ENCODE data around the gene TRIB2. TPM values are rescaled to one million over a fixed set of nuclear protein-coding genes. Genes with fewer than 3 reads are reported as not detected.
"Not testable (repeated sequence)": the region's sequence is repeated elsewhere in the genome, so short reads cannot be mapped to it uniquely, and the experiment has no call there.

Gene TRIB2
- polyA plus RNA-seq, 2 of the 4 experiments (the other 2 are of a cell fraction), result 0.17 to 0.32 TPM

- Histone ChIP-seq H3K27ac (no peak overlapping the region), H3K9me3 (no peaks in the 10 kb centered on the region), H3K4me3 (no peak overlapping the region), H3K4me1 (no peaks in the 10 kb centered on the region), H3K4me2 (no peak overlapping the region)
- no peak for TF ChIP-seq HOXA7 (CRISPR knock-in tag; IDR thresholded peaks at IDR 0.05)
- no peak for TF ChIP-seq NFE2L2 (conservative IDR thresholded peaks at IDR 0.05; ENCODE audit: low read length)
- WGBS (ENCODE audit: missing lambda C conversion rate), result 4% methylated on average over 4 of the region's 4 CpGs
- ChIA-PET POLR2A (no interaction called here), CTCF (no interaction called here)
- ATAC-seq (no peak), FAIRE-seq (no peak), DNase-seq (ENCODE audit: low read depth in 1 of 2, low spot score in 1 of 2) (no peak)
These were observed 40.0 kb upstream of the TRIB2 start for GRCh38 chr2:12676771-12677170.

GRCh38 chr2:12678186-12678585 lies 38.5 kb upstream of the TRIB2 start:
- no peak for DNase-seq (ENCODE audit: low read depth in 1 of 2, low spot score in 1 of 2)
- TF ChIP-seq REST (IDR thresholded peaks at IDR 0.05) (no peak), BCL3 (IDR thresholded peaks at IDR 0.05) (no peak), KDM5A (IDR thresholded peaks at IDR 0.05) (no peak), KDM1A (IDR thresholded peaks at IDR 0.05; ENCODE audit: low read depth) (no peak), ELK1 (IDR thresholded peaks at IDR 0.05; ENCODE audit: low read depth, low read length) (no peak), NFE2L2 (conservative IDR thresholded peaks at IDR 0.05; ENCODE audit: low read length) (no peak), NR3C1 (IDR thresholded peaks at IDR 0.05) (no peak), CTCF (IDR thresholded peaks at IDR 0.05) (no peak), SREBF2 (IDR thresholded peaks at IDR 0.05) (no peak), HOXA7 (CRISPR knock-in tag; IDR thresholded peaks at IDR 0.05) (no peak), HOXB5 (CRISPR knock-in tag; IDR thresholded peaks at IDR 0.05) (no peak), POLR2A (IDR thresholded peaks at IDR 0.05; ENCODE audit: low read length) (no peak), JUN (IDR thresholded peaks at IDR 0.05) (no peak)
- ChIA-PET CTCF (no interaction called here), POLR2A (no interaction called here)
- Histone ChIP-seq H3K4me2 (no peak overlapping the region), H3K4me1 (no peaks in the 10 kb centered on the region), H3K27ac (no peak overlapping the region), H3K9me3 (no peaks in the 10 kb centered on the region), H3K4me3 (no peak overlapping the region)
- WGBS (ENCODE audit: missing lambda C conversion rate), result 13% methylated on average over 2 of the region's 2 CpGs
- FAIRE-seq, result no peak
- no peak for ATAC-seq

- Histone ChIP-seq H3K9me3 (no peaks in the 10 kb centered on the region), H3K27ac (no peak overlapping the region), H3K4me3 (no peak overlapping the region), H3K4me1 (no peaks in the 10 kb centered on the region), H3K4me2 (no peak overlapping the region)
- ChIA-PET POLR2A (interaction anchor here (0.9 kb wide), 1 partner anchor 28 kb away, joined by 3 read pairs; no protein-coding TSS in a partner anchor), CTCF (interaction anchor here (1.1 to 1.5 kb wide), 2 partner anchors 36 to 817 kb away, joined by 3 read pairs; no protein-coding TSS in a partner anchor)
- 1% methylated on average over 5 of the region's 5 CpGs for WGBS (ENCODE audit: missing lambda C conversion rate)
- no peak for TF ChIP-seq E2F6 (IDR thresholded peaks at IDR 0.05; ENCODE audit: borderline replicate concordance, low read depth)
- TF ChIP-seq MAZ (IDR thresholded peaks at IDR 0.05; ENCODE audit: borderline replicate concordance, low read depth, low read length), result no peak
- TF ChIP-seq ESRRA (IDR thresholded peaks at IDR 0.05; ENCODE audit: borderline replicate concordance, low read length), result no peak
- TF ChIP-seq POLR2AphosphoS2 (conservative IDR thresholded peaks at IDR 0.05; ENCODE audit: low read length), result no peak
- no peak for TF ChIP-seq TP53 (CRISPR knock-in tag; IDR thresholded peaks at IDR 0.05)
- TF ChIP-seq NR3C1 (IDR thresholded peaks at IDR 0.05), result no peak
- no peak for TF ChIP-seq CHD4 (IDR thresholded peaks at IDR 0.05; ENCODE audit: borderline replicate concordance)
- DNase-seq (ENCODE audit: low read depth in 1 of 2, low spot score in 1 of 2) (no peak), FAIRE-seq (no peak), ATAC-seq (no peak)
These were observed 37.1 kb upstream of the TRIB2 start for GRCh38 chr2:12679550-12680072.

- not testable (repeated sequence) for H3K4me2 ChIP-seq; H3K4me3 ChIP-seq; ATAC-seq; H3K27ac ChIP-seq; DNase-seq (ENCODE audit: low read depth in 1 of 2, low spot score in 1 of 2); H3K4me1 ChIP-seq; FAIRE-seq; H3K9me3 ChIP-seq
- POLR2A ChIA-PET, result interaction anchor here (0.9 kb wide), 1 partner anchor 29 kb away, joined by 3 read pairs; no protein-coding TSS in a partner anchor
- CTCF ChIA-PET, result interaction anchor here (0.6 to 1.5 kb wide), 3 partner anchors 35 to 817 kb away, joined by 3 to 4 read pairs (median 3); no protein-coding TSS in a partner anchor
- WGBS (ENCODE audit: missing lambda C conversion rate), result 0% methylated on average over 1 of the region's 1 CpG
These were observed 36.6 kb upstream of the TRIB2 start for GRCh38 chr2:12680115-12680514.

All from A549 (cell line).